Endothelial cell of umbilical vein (primary cell): Measurements from ENCODE around the gene MAP3K15.

ENCODE experiments used
- TF ChIP-seq, protein P1 (sequence below): IDR thresholded peaks from 2 replicates; pipeline ENCODE4 v1.6.1; 2011; ENCODE audit not compliant: insufficient read depth, insufficient read length
- TF ChIP-seq, protein P2 (sequence below), 2 donors: IDR thresholded peaks; 1 replicate in 1 of 2; 2 replicates in 1 of 2; pipeline ENCODE4 v1.5.1; 2011; ENCODE audit warnings: low read length in 2 of 2, mild to moderate bottlenecking in 2 of 2, moderate library complexity in 2 of 2, control low read depth in 1 of 2, inconsistent platforms in 1 of 2, low read depth in 1 of 2; ENCODE audit not compliant: insufficient read depth in 1 of 2; ENCODE audit errors: extremely low read depth in 1 of 2

DNA sequence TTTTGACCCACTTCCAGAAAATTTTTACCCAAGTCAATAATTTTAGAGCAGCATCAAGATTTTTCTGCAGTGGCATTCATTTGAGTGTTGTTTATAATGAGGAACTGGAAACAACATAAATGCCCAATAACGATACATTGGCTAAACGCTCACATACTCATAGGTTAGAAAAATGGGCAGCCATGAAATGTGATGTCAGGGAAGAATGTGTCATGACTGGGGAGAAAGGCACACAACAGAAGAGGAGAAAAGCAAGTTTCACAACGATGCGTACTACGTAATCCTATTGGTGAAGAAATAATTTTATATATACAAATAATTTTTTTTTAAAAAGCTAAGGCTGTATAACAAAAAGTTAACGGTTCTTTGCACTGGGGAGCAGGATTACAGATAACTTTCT, 33.6 kb upstream of the MAP3K15 start:
- TF ChIP-seq, protein P1, sequence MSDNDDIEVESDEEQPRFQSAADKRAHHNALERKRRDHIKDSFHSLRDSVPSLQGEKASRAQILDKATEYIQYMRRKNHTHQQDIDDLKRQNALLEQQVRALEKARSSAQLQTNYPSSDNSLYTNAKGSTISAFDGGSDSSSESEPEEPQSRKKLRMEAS = no peak
- TF ChIP-seq, protein P2, sequence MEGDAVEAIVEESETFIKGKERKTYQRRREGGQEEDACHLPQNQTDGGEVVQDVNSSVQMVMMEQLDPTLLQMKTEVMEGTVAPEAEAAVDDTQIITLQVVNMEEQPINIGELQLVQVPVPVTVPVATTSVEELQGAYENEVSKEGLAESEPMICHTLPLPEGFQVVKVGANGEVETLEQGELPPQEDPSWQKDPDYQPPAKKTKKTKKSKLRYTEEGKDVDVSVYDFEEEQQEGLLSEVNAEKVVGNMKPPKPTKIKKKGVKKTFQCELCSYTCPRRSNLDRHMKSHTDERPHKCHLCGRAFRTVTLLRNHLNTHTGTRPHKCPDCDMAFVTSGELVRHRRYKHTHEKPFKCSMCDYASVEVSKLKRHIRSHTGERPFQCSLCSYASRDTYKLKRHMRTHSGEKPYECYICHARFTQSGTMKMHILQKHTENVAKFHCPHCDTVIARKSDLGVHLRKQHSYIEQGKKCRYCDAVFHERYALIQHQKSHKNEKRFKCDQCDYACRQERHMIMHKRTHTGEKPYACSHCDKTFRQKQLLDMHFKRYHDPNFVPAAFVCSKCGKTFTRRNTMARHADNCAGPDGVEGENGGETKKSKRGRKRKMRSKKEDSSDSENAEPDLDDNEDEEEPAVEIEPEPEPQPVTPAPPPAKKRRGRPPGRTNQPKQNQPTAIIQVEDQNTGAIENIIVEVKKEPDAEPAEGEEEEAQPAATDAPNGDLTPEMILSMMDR (IDR thresholded peaks at IDR 0.05; ENCODE audit: extremely low read depth in 1 of 2, insufficient read depth in 1 of 2, low read depth in 1 of 2, low read length in 2 of 2) = no peak
